Uterus (tissue), 4 donors: ENCODE results near the gene SMAD1. TPM values are rescaled to one million over a fixed set of nuclear protein-coding genes. Genes with fewer than 3 reads are reported as not detected.

Experiments
- DNase-seq, 2 donors: peaks; one replicate each; pipeline ENCODE4 v3.0.0-alpha.2; 2019 to 2020
- H3K27ac ChIP-seq, 2 donors: fragments of 200-600 bp; sonication (generic); 1 replicate in 1 of 2; 2 replicates in 1 of 2; pipeline ENCODE4 v1.5.1; 2016 to 2018
- H3K27me3 ChIP-seq, 2 donors: fragments of 200-600 bp; sonication (generic); one replicate each; pipeline ENCODE4 v1.5.1; 2018 to 2019; ENCODE audit warnings: control low read depth in 1 of 2
- H3K36me3 ChIP-seq, 2 donors: fragments of 200-600 bp; sonication (generic); one replicate each; pipeline ENCODE4 v1.5.1; 2019; ENCODE audit warnings: control low read depth in 1 of 2
- H3K4me1 ChIP-seq, 2 donors: fragments of 200-600 bp; sonication (generic); one replicate each; pipeline ENCODE4 v1.5.1; 2018 to 2019; ENCODE audit warnings: control low read depth in 1 of 2
- H3K4me3 ChIP-seq, 2 donors: fragments of 200-600 bp; sonication (generic); 1 replicate in 1 of 2; 2 replicates in 1 of 2; pipeline ENCODE4 v1.5.1; 2018 to 2019; ENCODE audit warnings: mild to moderate bottlenecking in 1 of 2
- H3K9me3 ChIP-seq, 2 donors: fragments of 200-600 bp; sonication (generic); one replicate each; pipeline ENCODE4 v1.5.1; 2019; ENCODE audit warnings: control low read depth in 1 of 2
- POLR2A ChIP-seq, 2 donors: fragments of 450-650 bp; IDR thresholded peaks; one replicate each; pipeline ENCODE4 v1.6.1; 2016; ENCODE audit warnings: antibody characterized with exemption in 2 of 2, mild to moderate bottlenecking in 1 of 2, moderate library complexity in 1 of 2
- intact Hi-C: fragments of 100-400 bp; cut with DNase I; formaldehyde crosslinking; loops from one replicate; pipeline ENCODE4 v1.15.1; 2023; ENCODE audit warnings: low total_unique reads
- total RNA-seq, 4 donors: library from RNA; depleted of rRNA in 3 of 4; stranded (reverse); fragments of >200 nt in 3 of 4; gene quantifications; one replicate each; pipeline versions ENCODE4 v1.1.0 to v1.2.4, GENCODE V29; 2014 to 2023
- TF ChIP-seq, protein P1 (sequence below), 4 experiments: fragments of 200-600 bp in 2 of 4; fragments of 450-650 bp in 2 of 4; sonication (generic) in 2 of 4; IDR thresholded peaks; one replicate each; pipeline ENCODE4 v1.5.1; 2016 to 2019; ENCODE audit warnings: antibody characterized with exemption in 4 of 4, mild to moderate bottlenecking in 2 of 4, moderate library complexity in 1 of 4
- donor health status: DM: yes; HTN: yes; CAD: no.

SMAD1 gene
- total RNA-seq, 4 donors from 2014 or later, result 29.1 to 81.4 (median 54.3) TPM

DNA sequence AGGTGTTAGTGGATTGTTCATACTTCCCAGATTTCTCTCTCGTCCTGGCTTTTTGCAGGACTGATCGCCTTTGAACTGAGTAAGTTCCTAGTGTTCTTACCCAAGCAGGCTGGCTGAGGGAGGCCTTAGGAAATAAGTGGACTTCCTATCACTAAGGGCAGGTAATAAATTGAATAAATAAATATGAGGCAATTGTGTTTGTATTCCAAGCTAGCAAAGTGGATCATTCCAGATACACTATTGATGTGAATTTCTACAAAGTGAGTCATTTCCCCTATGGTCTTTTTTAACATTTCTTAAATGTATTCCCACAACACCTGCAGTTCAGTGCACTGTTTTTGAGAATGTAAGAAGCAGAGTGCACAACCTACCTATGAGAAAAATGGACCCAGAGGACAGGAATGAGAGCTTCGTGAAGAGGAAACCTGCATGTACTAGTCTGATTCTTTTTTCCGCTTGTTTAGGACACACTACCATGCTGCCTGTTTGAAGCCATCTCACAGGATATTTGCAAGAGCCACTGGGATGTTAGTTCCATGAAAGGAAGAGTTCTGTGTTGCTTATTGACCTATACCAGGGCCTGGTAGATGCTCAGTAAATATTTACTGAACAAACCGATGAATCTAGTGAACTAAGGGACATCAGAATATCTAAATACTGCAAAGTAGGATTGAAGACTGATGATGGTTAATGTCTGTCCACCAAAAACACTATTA lies 29.0 kb upstream of the SMAD1 start:
- Histone ChIP-seq H3K36me3 (no peaks in the 10 kb centered on the region), H3K9me3 (no peaks in the 10 kb centered on the region), H3K27ac (no peak overlapping the region), H3K4me3 (no peak overlapping the region), H3K4me1 (no peaks in the 10 kb centered on the region), H3K27me3 (no peaks in the 10 kb centered on the region)
- no peak for DNase-seq
- TF ChIP-seq POLR2A (IDR thresholded peaks at IDR 0.05), result no peak
- TF ChIP-seq, protein P1, sequence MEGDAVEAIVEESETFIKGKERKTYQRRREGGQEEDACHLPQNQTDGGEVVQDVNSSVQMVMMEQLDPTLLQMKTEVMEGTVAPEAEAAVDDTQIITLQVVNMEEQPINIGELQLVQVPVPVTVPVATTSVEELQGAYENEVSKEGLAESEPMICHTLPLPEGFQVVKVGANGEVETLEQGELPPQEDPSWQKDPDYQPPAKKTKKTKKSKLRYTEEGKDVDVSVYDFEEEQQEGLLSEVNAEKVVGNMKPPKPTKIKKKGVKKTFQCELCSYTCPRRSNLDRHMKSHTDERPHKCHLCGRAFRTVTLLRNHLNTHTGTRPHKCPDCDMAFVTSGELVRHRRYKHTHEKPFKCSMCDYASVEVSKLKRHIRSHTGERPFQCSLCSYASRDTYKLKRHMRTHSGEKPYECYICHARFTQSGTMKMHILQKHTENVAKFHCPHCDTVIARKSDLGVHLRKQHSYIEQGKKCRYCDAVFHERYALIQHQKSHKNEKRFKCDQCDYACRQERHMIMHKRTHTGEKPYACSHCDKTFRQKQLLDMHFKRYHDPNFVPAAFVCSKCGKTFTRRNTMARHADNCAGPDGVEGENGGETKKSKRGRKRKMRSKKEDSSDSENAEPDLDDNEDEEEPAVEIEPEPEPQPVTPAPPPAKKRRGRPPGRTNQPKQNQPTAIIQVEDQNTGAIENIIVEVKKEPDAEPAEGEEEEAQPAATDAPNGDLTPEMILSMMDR (IDR thresholded peaks at IDR 0.05), result no peak
- intact Hi-C loops, result no loop called here

DNA sequence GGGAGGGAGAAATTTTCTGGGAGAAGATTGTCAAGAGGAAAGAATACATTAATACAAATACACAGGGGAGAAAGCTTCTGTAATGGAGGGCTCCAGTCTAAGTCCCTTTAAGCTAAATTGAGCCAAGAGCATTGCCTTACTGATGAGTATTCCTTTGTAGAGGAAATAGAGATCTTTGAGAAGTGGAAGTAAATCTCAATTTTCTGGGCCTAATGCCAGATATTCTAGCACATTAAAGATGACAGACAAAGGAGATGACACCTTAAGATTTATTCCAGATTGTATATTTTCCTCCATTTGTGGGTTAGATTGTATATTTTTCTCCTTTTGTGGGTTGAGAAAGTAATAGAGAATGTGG lies 28.5 kb upstream of the SMAD1 start:
- Histone ChIP-seq H3K27ac (no peak overlapping the region), H3K9me3 (no peaks in the 10 kb centered on the region), H3K27me3 (no peaks in the 10 kb centered on the region), H3K36me3 (no peaks in the 10 kb centered on the region), H3K4me3 (no peak overlapping the region), H3K4me1 (no peaks in the 10 kb centered on the region)
- DNase-seq, result no peak
- TF ChIP-seq, protein P1 (IDR thresholded peaks at IDR 0.05), result no peak
- TF ChIP-seq POLR2A (IDR thresholded peaks at IDR 0.05), result no peak
- intact Hi-C loops, result no loop called here

DNA sequence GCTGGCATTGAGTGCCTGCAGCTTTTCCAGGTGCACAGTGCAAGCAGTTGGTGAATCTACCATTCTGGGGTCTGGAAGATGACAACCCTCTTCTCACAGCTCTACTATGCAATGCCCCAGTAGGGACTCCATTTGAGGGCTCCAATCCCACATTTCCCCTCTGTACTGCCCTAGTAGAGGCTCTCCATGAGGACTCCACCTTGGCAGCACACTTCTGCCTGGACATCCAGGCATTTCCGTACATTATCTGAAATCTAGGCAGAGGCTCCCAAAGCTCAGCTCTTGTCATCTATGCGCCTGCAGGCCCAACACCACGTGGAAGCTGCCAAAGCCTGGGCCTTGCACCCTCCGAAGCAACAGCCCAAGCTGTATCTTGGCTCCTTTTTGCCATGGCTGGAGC lies 8.4 kb upstream of the SMAD1 start:
- no peak for DNase-seq
- Histone ChIP-seq H3K4me1 (no peaks in the 10 kb centered on the region), H3K27me3 (no peaks in the 10 kb centered on the region), H3K36me3 (no peaks in the 10 kb centered on the region), H3K9me3 (no peaks in the 10 kb centered on the region), H3K4me3 (no peak overlapping the region), H3K27ac (no peak overlapping the region)
- TF ChIP-seq, protein P1 (IDR thresholded peaks at IDR 0.05), result no peak
- TF ChIP-seq POLR2A (IDR thresholded peaks at IDR 0.05), result no peak
- intact Hi-C loops, result no loop called here

DNA sequence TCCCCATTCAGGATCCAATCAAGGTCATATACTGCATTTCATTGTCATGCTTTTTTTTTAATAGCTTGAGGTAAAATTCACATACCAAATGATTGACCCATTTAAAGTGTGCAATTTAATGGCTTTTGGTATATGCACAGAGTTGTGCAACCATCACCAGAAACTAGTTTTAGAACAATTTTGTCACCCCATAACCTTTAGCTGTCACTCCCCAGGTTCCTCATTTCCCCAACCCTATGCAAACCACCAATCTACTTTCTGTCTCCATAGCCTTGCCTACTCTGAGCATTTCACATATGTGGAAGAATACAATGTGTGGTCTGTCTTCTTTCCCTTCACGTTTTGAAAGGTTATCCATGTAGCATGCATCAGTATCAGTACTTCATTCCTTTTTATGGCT lies 1.4 kb upstream of the SMAD1 start:
- no peaks in the 10 kb centered on the region for H3K27me3 ChIP-seq
- H3K4me1 ChIP-seq, result peaks cover 0 to 11% of the 10 kb centered on the region in 2 donors
- H3K9me3 ChIP-seq, result no peaks in the 10 kb centered on the region
- intact Hi-C loops, result no loop called here
- peak overlapping the region in 1 of 2 donors; percentile 99 for H3K27ac ChIP-seq
- H3K36me3 ChIP-seq, result no peaks in the 10 kb centered on the region
- TF ChIP-seq POLR2A (IDR thresholded peaks at IDR 0.05), result no peak
- TF ChIP-seq, protein P1 (IDR thresholded peaks at IDR 0.05), result no peak
- no peak for DNase-seq
- no peak overlapping the region for H3K4me3 ChIP-seq

DNA sequence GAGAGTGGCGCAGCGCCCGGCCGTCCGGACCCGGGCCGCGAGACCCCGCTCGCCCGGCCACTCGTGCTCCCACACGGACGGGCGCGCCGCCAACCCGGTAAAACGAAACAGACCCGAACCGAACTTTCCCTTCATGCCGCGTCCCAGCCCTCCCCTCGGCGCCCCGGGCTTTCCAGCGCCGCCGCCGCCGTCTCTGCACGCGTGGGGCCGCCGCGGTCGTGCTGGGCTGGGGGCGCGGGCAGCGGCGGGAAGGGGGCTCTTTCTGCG lies 222 bp downstream of the SMAD1 start:
- Histone ChIP-seq H3K9me3 (no peaks in the 10 kb centered on the region), H3K27ac (peak overlapping the region; percentile 98 to 99), H3K36me3 (no peaks in the 10 kb centered on the region), H3K4me3 (peak overlapping the region; percentile 73 to 89), H3K27me3 (no peaks in the 10 kb centered on the region), H3K4me1 (peaks cover 0 to 11% of the 10 kb centered on the region in 2 donors)
- no peak for TF ChIP-seq POLR2A (IDR thresholded peaks at IDR 0.05)
- TF ChIP-seq, protein P1 (IDR thresholded peaks at IDR 0.05), result no peak
- intact Hi-C loops, result no loop called here
- no peak for DNase-seq
